ENCODE results near the gene ARSI. TPM values are rescaled to one million over a fixed set of nuclear protein-coding genes. Genes with fewer than 3 reads are reported as not detected.

ARSI gene
- total RNA-seq, 1 donor from 2014 or later, result not detected

DNA sequence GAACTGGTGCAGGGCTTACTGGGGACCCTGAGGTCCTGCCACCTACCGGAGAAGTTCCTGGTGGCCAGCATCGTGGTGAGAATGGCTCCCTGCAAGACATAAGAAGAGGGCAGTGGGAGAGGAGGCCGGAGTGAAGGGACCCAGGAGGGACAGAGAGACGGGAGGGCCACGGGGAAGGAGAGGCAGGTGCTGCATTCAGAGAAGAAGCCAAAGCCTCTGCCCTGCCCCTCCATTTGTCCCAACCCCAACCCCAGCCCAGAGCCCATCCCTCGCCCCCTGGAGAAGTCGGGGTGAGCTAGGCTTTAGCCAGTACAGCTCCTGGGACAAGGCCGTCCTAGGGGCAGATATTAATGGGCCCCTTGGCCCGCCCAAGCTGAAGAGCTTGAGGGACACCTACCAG lies 55.0 kb downstream of the ARSI start:
- H3K4me1 Mint-ChIP-seq (ENCODE audit: low read depth, unreplicated experiment), result peaks cover 5% of the 10 kb centered on the region
- H3K27me3 Mint-ChIP-seq (ENCODE audit: unreplicated experiment), result peaks cover 2% of the 10 kb centered on the region
- DNase-seq, result no peak
- H3K9me3 Mint-ChIP-seq (ENCODE audit: unreplicated experiment), result peaks cover 3% of the 10 kb centered on the region
- no peak overlapping the region for H3K4me3 Mint-ChIP-seq (ENCODE audit: unreplicated experiment)
- TF ChIP-seq, protein P1, sequence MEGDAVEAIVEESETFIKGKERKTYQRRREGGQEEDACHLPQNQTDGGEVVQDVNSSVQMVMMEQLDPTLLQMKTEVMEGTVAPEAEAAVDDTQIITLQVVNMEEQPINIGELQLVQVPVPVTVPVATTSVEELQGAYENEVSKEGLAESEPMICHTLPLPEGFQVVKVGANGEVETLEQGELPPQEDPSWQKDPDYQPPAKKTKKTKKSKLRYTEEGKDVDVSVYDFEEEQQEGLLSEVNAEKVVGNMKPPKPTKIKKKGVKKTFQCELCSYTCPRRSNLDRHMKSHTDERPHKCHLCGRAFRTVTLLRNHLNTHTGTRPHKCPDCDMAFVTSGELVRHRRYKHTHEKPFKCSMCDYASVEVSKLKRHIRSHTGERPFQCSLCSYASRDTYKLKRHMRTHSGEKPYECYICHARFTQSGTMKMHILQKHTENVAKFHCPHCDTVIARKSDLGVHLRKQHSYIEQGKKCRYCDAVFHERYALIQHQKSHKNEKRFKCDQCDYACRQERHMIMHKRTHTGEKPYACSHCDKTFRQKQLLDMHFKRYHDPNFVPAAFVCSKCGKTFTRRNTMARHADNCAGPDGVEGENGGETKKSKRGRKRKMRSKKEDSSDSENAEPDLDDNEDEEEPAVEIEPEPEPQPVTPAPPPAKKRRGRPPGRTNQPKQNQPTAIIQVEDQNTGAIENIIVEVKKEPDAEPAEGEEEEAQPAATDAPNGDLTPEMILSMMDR (IDR thresholded peaks at IDR 0.05; ENCODE audit: partially characterized antibody, unreplicated experiment), result no peak
- no peak overlapping the region for H3K27ac Mint-ChIP-seq (ENCODE audit: unreplicated experiment)
- no peaks in the 10 kb centered on the region for H3K36me3 Mint-ChIP-seq (ENCODE audit: unreplicated experiment)

DNA sequence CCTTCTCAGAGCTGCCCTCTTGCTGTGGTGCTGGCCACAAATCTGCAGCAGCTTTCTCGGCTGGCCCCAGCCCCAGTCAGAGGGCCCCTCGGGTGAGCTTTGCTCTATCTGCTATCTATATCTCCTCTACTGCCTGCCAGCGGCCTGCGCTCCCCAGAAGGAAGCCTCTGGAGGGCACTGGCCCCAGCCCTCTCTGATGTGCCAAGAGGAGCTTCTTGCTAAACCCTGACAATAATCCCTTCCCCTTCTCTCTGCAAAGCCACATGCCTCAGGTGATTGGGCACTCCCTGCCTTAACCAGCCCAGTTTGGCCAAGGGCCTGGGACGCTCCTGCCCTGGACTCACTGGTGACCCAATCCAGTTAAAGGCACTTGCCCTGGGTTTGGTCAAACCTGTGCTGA lies 55.9 kb downstream of the ARSI start:
- DNase-seq, result no peak
- Mint-ChIP-seq H3K36me3 (ENCODE audit: unreplicated experiment) (no peaks in the 10 kb centered on the region), H3K4me3 (ENCODE audit: unreplicated experiment) (no peak overlapping the region), H3K4me1 (ENCODE audit: low read depth, unreplicated experiment) (peaks cover 5% of the 10 kb centered on the region), H3K27ac (ENCODE audit: unreplicated experiment) (no peak overlapping the region), H3K9me3 (ENCODE audit: unreplicated experiment) (peaks cover 3% of the 10 kb centered on the region), H3K27me3 (ENCODE audit: unreplicated experiment) (peaks cover 2% of the 10 kb centered on the region)
- TF ChIP-seq, protein P1 (IDR thresholded peaks at IDR 0.05; ENCODE audit: partially characterized antibody, unreplicated experiment), result no peak

DNA sequence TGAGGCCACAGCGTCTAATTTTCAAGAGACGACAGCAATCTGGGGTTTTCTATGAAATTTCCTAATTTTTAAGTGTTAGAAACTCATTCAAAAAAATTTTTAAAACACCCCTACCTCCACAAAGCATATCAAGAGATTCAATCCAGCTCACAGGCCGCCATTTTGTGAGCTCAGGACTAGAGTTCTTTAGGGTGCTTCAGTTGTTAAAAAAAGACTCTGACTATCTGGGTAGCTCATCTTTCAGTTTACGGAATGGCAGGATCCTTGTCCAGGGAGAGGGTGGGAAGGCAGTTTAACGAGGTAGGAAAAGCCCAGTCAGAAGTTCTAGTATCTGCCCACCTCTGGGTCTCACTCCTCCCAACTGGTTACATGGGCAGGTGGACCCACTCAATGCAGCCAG lies 56.3 kb downstream of the ARSI start:
- H3K36me3 Mint-ChIP-seq (ENCODE audit: unreplicated experiment), result no peaks in the 10 kb centered on the region
- H3K27ac Mint-ChIP-seq (ENCODE audit: unreplicated experiment), result no peak overlapping the region
- H3K9me3 Mint-ChIP-seq (ENCODE audit: unreplicated experiment), result peaks cover 3% of the 10 kb centered on the region
- H3K4me3 Mint-ChIP-seq (ENCODE audit: unreplicated experiment), result no peak overlapping the region
- peaks cover 2% of the 10 kb centered on the region for H3K27me3 Mint-ChIP-seq (ENCODE audit: unreplicated experiment)
- H3K4me1 Mint-ChIP-seq (ENCODE audit: low read depth, unreplicated experiment), result peaks cover 5% of the 10 kb centered on the region
- TF ChIP-seq, protein P1 (IDR thresholded peaks at IDR 0.05; ENCODE audit: partially characterized antibody, unreplicated experiment), result no peak
- no peak for DNase-seq

Other genes starting within 250 kb of the ARSI start
- not detected for gene CSF1R, start 216.4 kb downstream of the ARSI start, total RNA-seq (ENCODE audit: unreplicated experiment)
- gene PDGFRB, start 147.1 kb downstream of the ARSI start, total RNA-seq (ENCODE audit: unreplicated experiment), result 2.9 TPM
- gene CDX1, start 136.1 kb downstream of the ARSI start, total RNA-seq (ENCODE audit: unreplicated experiment), result not detected
- gene SLC6A7, start 112.8 kb downstream of the ARSI start, total RNA-seq (ENCODE audit: unreplicated experiment), result not detected
- gene CAMK2A, start 13.1 kb downstream of the ARSI start, total RNA-seq (ENCODE audit: unreplicated experiment), result 1.1 TPM
- gene TCOF1, start 54.8 kb upstream of the ARSI start, total RNA-seq (ENCODE audit: unreplicated experiment), result 39.7 TPM
- 3.1 TPM for gene CD74, start 110.0 kb upstream of the ARSI start, total RNA-seq (ENCODE audit: unreplicated experiment)
- gene RPS14, start 146.8 kb upstream of the ARSI start, total RNA-seq (ENCODE audit: unreplicated experiment), result 1,465 TPM
- 160 TPM for gene NDST1, start 205.2 kb upstream of the ARSI start, total RNA-seq (ENCODE audit: unreplicated experiment)